Stimulated activated CD8-positive, alpha-beta memory T cell treated with anti-CD3 and anti-CD28 coated beads, Interleukin-12 subunit alpha, Interleukin-12 subunit beta, amount 100 ng/mL, for 4 hours (primary cell): ENCODE results near the gene TBCD.
"Not testable (repeated sequence)": the region's sequence is repeated elsewhere in the genome, so short reads cannot be mapped to it uniquely, and the experiment has no call there.

Experiments used
- DNase-seq: peaks from one replicate; pipeline ENCODE4 v3.0.0-alpha.2; 2020; ENCODE audit warnings: low read depth

TBCD gene

DNA sequence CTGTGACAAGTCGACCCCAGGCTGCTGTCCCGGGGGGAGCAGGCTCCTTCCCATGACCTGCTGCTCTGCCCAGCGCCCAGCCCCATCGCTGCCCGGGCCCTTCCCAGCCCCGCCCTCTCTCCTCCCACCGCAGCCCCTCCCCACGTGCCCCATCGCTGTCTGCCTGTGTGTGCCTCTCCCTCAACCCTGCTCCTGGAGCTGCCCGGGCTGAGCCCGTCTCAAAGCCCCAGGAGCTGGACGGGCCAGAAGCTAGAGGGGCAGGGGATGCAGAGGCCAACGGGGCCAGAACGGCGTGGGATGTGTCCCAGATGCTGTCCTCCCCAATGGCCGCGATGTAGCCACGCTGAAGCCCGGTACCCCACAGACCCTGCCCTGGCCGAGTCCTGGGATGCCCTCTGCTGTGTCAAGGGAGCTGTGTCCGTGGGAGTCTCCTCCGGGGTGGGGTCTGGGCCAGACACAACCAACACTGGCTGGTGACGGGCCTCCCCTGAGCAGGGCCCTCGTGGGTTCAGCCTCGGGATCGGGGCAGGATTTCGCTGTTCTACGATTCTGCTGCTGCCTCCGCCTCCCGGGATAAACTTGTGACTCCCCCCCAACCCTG is 206.2 kb downstream of the TBCD start:
- no peak for DNase-seq

DNA sequence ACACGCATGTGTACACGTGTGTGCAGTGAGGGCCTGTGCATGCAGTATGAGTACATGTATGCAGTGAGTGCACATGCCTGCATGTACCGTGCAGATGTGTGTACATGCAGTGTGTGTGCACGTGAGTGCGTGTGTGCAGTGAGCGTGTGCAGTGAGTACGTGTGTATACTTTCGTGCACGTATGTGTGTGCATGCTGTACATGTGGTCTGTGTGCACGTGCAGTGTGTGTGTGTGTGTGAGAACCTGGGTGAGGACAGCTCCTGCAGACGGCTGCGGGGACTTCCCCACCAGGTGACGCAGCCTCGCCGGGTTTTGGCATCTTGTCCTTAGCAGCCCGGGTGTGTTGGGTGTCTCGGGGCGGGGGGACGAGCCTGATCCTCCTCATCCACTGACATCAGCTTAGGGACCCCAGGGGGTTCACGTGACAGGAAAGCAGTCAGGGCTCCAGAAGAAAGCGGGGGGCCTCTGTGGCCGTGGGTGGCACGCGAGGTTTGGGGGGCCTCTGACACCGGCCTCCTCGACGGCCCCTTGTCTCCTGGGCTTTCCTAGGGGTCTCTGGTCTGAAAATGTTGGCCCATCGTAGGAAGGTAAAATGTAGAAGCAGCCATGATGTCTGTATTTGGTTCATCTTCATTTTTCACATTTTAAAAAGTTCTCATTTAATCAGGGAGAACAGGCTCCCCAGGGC is 207.5 kb downstream of the TBCD start:
- DNase-seq, result no peak

- no peak for DNase-seq
Measured at GRCh38 chr17:82959990-82960418, 208.1 kb downstream of the TBCD start.

GRCh38 chr17:82960419-82961271 is 208.8 kb downstream of the TBCD start:
- DNase-seq, result no peak

DNA sequence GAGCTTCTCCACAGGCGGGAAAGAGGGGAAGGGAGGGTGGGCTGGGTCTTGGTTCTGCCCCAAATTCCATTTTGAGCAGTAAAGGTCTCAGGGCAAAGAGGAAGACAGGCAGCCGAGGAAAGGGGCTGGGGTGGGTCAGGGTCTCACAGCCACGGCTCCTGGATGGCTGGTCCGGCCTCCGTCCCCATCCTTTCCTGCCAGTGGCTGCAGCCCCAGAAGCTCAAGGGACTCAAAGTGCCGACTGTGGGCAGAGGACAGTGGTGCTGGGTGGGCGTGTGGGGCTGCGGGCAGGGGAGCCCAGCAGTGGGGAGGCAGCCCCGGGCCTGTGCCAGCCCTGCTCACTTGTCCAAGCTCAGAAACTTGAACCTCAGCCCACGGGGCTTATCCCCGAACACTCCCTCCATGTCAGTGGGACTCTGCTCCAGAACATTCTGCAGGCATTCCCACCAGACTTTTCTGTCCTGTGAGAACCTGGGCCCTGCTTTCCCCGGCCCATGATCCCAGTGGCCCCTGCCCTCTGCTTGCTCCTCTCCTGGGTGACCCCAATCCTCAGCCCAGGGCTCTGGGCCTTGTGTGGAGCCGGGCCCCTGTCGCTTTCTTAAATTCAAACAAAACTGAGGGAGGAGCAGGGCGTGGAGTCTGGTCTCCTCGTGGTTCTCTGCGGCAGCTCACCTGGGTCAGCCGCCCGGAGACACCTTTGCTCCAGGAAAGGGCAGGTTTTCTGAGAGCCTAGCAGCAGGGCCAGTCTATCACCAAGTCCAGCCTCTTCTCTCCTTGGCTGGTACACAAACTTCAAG is 209.7 kb downstream of the TBCD start:
- DNase-seq, result no peak

DNA sequence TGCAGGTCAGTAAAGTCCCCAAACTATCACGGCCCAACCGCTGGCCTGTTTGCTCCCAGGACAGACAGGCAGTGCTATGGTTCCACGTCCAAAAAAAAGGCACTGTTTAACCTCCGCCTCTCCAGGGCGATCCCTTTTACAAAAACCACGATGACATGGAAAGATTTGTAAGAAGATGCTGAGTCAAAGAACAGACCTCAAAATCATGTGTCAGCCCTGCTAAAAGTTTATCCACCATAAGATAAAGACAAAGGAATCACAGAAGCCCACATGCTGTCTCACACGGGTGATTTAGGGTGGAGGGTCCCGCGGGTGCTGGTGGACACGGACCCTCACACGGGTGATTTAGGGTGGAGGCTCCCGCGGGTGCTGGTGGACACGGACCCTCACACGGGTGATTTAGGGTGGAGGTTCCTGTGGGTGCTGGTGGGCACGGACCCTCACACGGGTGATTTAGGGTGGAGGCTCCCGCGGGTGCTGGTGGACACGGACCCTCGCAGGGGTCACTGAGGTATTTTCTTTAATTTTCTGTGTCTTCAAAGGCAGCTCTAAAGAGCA is 210.4 kb downstream of the TBCD start:
- no peak for DNase-seq

DNA sequence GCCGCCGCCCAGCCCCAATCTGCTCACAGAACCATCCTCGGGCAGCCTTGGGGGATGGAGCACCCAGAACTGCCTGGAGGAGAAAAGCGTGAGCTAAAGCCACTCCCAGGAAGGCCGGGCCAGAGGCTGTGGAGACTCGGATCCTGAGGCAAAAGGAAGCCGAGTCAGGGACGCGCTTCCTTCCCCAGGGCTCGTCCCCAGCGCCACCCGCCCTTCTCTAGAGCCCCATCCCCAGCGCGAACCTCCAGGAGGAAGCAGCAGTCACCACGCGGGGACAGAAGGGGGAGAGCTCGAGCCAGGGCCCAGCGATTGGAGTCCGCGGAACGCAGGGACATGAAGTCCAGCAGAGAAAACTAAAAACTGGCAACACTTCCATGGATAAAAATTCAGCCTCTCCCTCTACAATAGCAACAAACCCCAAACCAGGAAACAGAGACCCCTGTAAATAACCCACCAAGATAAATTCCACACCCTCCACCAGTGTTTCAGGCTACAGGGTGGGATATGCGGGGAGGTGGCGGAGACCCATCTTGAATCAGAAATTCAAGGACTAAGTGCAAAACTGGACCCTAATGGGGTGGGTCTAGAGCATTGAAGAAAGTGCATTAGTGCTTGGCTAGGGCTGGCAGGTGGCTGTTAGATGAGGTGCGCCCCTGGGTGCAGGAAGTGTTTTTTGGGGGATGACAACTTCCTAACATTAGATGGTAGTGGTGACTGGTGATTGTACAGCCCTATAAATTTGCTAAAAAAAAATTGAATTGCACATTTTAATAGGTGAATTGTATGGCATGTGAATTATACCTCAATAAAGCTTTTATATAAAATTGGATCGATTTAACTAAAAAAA is 211.5 kb downstream of the TBCD start:
- DNase-seq, result no peak

DNA sequence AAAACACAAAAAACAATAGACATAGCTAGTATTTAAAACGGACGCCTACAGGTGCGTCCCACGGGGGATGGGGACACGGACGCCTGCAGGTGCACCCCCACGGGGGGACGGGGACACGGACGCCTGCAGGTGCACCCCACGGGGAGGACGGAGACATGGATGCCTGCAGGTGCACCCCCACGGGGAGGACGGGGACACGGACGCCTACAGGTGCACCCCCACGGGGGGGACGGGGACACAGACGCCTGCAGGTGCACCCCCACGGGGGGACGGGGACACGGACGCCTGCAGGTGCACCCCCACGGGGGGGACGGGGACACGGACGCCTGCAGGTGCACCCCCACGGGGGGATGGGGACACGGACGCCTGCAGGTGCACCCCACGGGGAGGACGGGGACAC is 212.6 kb downstream of the TBCD start:
- not testable (repeated sequence) for DNase-seq

GRCh38 chr17:82964851-82965341 is 213.0 kb downstream of the TBCD start:
- DNase-seq, result no peak

GRCh38 chr17:82965371-82965770 is 213.5 kb downstream of the TBCD start:
- no peak for DNase-seq

GRCh38 chr17:82966415-82966814 is 214.6 kb downstream of the TBCD start:
- no peak for DNase-seq

DNA sequence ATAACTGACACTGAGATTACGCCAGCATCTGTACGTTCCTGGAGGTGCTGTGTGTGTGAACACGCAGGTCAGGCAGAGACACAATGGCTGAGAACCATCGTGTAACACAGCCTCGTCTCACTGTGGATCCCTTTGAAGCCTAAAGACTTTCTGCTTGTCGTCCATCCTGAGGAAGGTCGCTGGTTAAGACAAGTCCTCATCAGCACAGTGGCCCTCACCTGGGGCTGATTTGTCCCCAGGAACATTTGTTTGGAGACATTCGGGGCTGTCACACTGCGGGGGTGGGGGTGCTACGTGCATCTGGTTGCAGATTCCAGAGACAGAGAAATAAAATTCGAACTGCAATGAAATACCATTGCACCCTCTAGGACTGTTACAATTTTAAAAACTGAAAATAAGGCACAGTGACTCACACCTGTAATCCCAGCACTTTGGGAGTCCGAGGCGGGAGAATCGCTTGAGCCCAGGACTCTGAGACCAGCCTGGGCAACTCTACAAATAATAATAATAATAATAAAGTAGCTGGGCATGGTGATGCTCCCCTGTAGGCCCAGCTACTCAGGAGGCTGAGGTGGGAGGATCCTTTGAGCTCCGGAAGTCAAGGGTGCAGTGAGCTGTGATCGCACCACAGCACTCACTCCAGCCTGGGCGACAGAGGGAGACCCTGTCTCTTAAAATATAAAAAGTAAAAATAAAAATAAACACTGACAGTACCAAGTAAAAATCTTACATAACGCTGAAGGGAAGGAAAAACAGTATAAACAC is 215.6 kb downstream of the TBCD start:
- DNase-seq, result no peak

- DNase-seq, result not testable (repeated sequence)
Measured at GRCh38 chr17:82968033-82968841, 216.4 kb downstream of the TBCD start.

DNA sequence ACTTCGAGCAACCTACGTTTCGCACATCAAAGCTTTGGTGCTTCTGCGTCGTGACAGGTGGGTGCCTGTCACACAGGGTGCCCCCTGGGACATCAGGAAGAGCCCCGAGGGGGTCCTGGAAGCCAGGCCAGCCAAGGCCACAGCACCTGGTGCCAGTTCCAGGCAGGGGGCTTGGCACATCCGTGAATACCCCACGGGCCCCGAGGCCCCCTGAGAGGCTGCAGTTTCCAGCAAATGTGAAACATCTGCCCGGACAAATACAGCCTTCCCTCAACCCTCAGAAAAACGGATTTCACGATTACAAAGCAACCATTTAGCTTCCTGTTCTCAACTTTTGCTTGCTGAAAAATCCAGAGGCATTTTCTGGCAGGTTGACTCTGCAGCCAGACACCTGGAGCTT is 218.2 kb downstream of the TBCD start:
- DNase-seq, result no peak

GRCh38 chr17:82970818-82971590 is 219.1 kb downstream of the TBCD start:
- DNase-seq, result no peak

- DNase-seq, result no peak
Measured at GRCh38 chr17:82972836-82973372, 221.0 kb downstream of the TBCD start.

GRCh38 chr17:82973456-82974135 is 221.7 kb downstream of the TBCD start:
- no peak for DNase-seq
